SU-DHL-6 (cell line): ENCODE measurements around the gene WFDC11.
"Not testable (repeated sequence)": the region's sequence is repeated elsewhere in the genome, so short reads cannot be mapped to it uniquely, and the experiment has no call there.

ENCODE experiments used
- EZH2phosphoT487 ChIP-seq: fragments of 200-600 bp; sonication (generic), shearing (Covaris generic); conservative IDR thresholded peaks from 2 replicates; pipeline ENCODE4 v1.6.1; 2018; ENCODE audit warnings: mild to moderate bottlenecking, antibody characterized with exemption, low read length, moderate library complexity, mixed read lengths
- TF ChIP-seq, protein P1 (sequence below): fragments of 200-600 bp; sonication (generic); IDR thresholded peaks from one replicate; pipeline ENCODE4 v1.5.1; 2017; ENCODE audit warnings: antibody characterized with exemption, mild to moderate bottlenecking, low read length, moderate library complexity; ENCODE audit not compliant: insufficient read depth, poor library complexity, severe bottlenecking

DNA sequence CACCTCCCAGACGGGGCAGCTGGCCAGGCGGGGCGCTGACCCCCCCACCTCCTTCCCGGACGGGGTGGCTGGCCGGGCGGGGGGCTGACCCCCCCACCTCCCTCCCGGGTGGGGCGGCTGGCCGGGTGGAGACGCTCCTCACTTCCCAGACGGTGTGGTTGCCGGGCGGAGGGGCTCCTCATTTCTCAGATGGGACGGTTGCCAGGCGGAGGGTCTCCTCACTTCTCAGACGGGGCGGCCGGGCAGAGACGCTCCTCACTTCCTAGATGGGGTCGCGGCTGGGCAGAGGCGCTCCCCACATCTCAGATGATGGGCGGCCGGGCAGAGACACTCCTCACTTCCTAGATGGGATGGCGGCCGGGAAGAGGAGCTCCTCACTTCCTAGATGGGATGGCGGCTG is 24.2 kb downstream of the WFDC11 start:
- TF ChIP-seq, protein P1, sequence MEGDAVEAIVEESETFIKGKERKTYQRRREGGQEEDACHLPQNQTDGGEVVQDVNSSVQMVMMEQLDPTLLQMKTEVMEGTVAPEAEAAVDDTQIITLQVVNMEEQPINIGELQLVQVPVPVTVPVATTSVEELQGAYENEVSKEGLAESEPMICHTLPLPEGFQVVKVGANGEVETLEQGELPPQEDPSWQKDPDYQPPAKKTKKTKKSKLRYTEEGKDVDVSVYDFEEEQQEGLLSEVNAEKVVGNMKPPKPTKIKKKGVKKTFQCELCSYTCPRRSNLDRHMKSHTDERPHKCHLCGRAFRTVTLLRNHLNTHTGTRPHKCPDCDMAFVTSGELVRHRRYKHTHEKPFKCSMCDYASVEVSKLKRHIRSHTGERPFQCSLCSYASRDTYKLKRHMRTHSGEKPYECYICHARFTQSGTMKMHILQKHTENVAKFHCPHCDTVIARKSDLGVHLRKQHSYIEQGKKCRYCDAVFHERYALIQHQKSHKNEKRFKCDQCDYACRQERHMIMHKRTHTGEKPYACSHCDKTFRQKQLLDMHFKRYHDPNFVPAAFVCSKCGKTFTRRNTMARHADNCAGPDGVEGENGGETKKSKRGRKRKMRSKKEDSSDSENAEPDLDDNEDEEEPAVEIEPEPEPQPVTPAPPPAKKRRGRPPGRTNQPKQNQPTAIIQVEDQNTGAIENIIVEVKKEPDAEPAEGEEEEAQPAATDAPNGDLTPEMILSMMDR, result not testable (repeated sequence)
- not testable (repeated sequence) for TF ChIP-seq EZH2phosphoT487
